PC-3 (cell line): ENCODE measurements around the gene CHIT1.

Source experiments
- EZH2 ChIP-seq: fragments of 300-600 bp; sonication (generic); IDR thresholded peaks from one replicate; pipeline ENCODE4 v1.6.1; 2017; ENCODE audit warnings: antibody characterized with exemption, mild to moderate bottlenecking, low read length; ENCODE audit not compliant: unreplicated experiment
- TF ChIP-seq, protein P1 (sequence below): fragments of 300-600 bp; sonication (generic); conservative IDR thresholded peaks from 2 replicates; pipeline ENCODE4 v1.5.1; 2017; ENCODE audit warnings: antibody characterized with exemption, low read depth, mild to moderate bottlenecking, low read length

DNA sequence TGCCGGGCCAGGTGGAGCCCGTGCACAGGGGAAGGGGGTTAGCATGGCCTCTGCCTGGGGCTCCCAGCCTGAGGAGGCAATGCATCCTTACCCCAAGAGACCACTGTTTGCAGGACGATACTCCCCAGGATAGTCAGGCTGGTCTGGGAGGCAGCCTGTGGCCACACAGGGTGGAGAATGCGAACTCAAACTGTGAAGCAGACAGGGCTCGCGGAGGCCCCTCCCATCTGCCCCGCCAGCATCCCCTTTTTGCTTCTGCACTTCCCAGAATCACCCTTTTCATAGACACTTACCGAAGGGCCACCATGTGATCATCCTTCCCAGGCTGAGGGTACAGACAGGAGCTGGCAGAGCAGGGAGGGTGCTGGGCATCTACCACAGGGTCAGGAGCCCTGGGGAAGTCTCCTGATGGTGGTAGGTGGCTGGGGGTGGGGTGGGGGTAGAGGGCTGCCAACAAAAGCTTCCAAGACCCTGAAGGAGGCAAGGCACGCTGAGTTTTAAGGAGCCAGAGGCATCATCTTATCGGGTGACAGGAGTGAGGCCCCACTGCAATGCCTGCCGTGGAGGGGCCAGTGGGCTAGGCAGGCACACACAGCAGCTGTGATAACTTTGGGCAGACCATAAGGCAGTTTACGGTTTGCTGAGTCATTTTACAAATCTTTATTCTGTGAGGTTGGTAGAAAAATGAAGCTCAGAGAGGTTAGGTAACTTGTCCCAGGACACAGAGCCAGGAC, 44.6 kb upstream of the CHIT1 start:
- TF ChIP-seq, protein P1, sequence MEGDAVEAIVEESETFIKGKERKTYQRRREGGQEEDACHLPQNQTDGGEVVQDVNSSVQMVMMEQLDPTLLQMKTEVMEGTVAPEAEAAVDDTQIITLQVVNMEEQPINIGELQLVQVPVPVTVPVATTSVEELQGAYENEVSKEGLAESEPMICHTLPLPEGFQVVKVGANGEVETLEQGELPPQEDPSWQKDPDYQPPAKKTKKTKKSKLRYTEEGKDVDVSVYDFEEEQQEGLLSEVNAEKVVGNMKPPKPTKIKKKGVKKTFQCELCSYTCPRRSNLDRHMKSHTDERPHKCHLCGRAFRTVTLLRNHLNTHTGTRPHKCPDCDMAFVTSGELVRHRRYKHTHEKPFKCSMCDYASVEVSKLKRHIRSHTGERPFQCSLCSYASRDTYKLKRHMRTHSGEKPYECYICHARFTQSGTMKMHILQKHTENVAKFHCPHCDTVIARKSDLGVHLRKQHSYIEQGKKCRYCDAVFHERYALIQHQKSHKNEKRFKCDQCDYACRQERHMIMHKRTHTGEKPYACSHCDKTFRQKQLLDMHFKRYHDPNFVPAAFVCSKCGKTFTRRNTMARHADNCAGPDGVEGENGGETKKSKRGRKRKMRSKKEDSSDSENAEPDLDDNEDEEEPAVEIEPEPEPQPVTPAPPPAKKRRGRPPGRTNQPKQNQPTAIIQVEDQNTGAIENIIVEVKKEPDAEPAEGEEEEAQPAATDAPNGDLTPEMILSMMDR, result no peak
- no peak for TF ChIP-seq EZH2
